Omental fat pad (tissue), 4 donors: ENCODE data around the gene EXT2. TPM values are rescaled to one million over a fixed set of nuclear protein-coding genes. Genes with fewer than 3 reads are reported as not detected.
A peak's percentile ranks its signal among the peaks of the same experiment; 100 is the strongest.

Source experiments
- ATAC-seq: fragments of 150-250 bp; one replicate; pipeline ENCODE4 v1.9.1; 2016; ENCODE audit warnings: mild to moderate bottlenecking, moderate library complexity; ENCODE audit not compliant: low FRiP score
- DNase-seq: peaks from one replicate; pipeline ENCODE4 v3.0.0-alpha.2; 2019; ENCODE audit warnings: low spot score
- CTCF ChIP-seq, 3 donors: fragments of 450-650 bp; IDR thresholded peaks; one replicate each; pipeline ENCODE4 v1.5.1; 2016 to 2017; ENCODE audit warnings: antibody characterized with exemption in 3 of 3, mild to moderate bottlenecking in 3 of 3, moderate library complexity in 2 of 3
- total RNA-seq, 4 donors: library from RNA; depleted of rRNA; stranded (reverse); fragments of >200 nt; gene quantifications; one replicate each; pipeline ENCODE4 v1.1.0, GENCODE V29; 2016

EXT2 gene
- total RNA-seq: 10 to 100 TPM; 60.5 to 91.0 (median 76.1) TPM

- DNase-seq (peak; percentile 64), ATAC-seq (peak; percentile 93)
- peak in 1 of 3 donors; percentile 15 for TF ChIP-seq CTCF (IDR thresholded peaks at IDR 0.05)
These were observed at the start of gene EXT2 for GRCh38 chr11:44095506-44096359. Gene EXT2, plus strand, starts transcription at chr11:44095678. Its CDS starts 12,035 bp downstream, at chr11:44107713.

- DNase-seq: no peak
- no peak for ATAC-seq
- no peak for TF ChIP-seq CTCF (IDR thresholded peaks at IDR 0.05)
These were observed 49.3 kb upstream of the EXT2 start for GRCh38 chr11:44046182-44046581.

GRCh38 chr11:44047298-44047697, 48.2 kb upstream of the EXT2 start:
- DNase-seq: no peak
- TF ChIP-seq CTCF (IDR thresholded peaks at IDR 0.05): no peak
- ATAC-seq: no peak

- TF ChIP-seq CTCF (IDR thresholded peaks at IDR 0.05): no peak
- ATAC-seq (no peak), DNase-seq (no peak)
These were observed 47.5 kb upstream of the EXT2 start, which contains the start of gene ACCSL for GRCh38 chr11:44047931-44048431. Gene ACCSL, plus strand, starts transcription at chr11:44047981. Its CDS starts 56 bp downstream, at chr11:44048037.

- no peak for TF ChIP-seq CTCF (IDR thresholded peaks at IDR 0.05)
- DNase-seq (no peak), ATAC-seq (no peak)
These were observed 45.6 kb upstream of the EXT2 start for GRCh38 chr11:44049832-44050231.

GRCh38 chr11:44051171-44051570, 44.3 kb upstream of the EXT2 start:
- ATAC-seq (no peak), DNase-seq (no peak)
- no peak for TF ChIP-seq CTCF (IDR thresholded peaks at IDR 0.05)

- no peak for DNase-seq
- TF ChIP-seq CTCF (IDR thresholded peaks at IDR 0.05): no peak
- no peak for ATAC-seq
These were observed 38.1 kb upstream of the EXT2 start for GRCh38 chr11:44057340-44057739.
